Parathyroid adenoma (tissue), 2 donors: ENCODE measurements around the gene HJV.

Source experiments
- H2AFZ ChIP-seq: fragments of 300-600 bp; sonication (generic); one replicate; pipeline ENCODE4 v1.7.0; 2017; ENCODE audit warnings: antibody characterized with exemption, mild to moderate bottlenecking
- H3K27ac ChIP-seq: fragments of 300-600 bp; sonication (generic); one replicate; pipeline ENCODE4 v1.7.0; 2017
- H3K27me3 ChIP-seq: fragments of 300-600 bp; sonication (generic); one replicate; pipeline ENCODE4 v1.7.0; 2017; ENCODE audit warnings: low read length; ENCODE audit not compliant: control insufficient read depth, insufficient read depth
- H3K36me3 ChIP-seq: fragments of 300-600 bp; sonication (generic); one replicate; pipeline ENCODE4 v1.7.0; 2017; ENCODE audit warnings: low read length; ENCODE audit not compliant: control insufficient read depth, insufficient read depth
- H3K4me1 ChIP-seq: fragments of 300-600 bp; sonication (generic); one replicate; pipeline ENCODE4 v1.7.0; 2017; ENCODE audit warnings: control low read depth
- H3K4me2 ChIP-seq: fragments of 300-600 bp; sonication (generic); one replicate; pipeline ENCODE4 v1.7.0; 2017; ENCODE audit warnings: low read length
- H3K4me3 ChIP-seq: fragments of 300-600 bp; sonication (generic); one replicate; pipeline ENCODE4 v1.7.0; 2017; ENCODE audit warnings: low read depth, low read length
- H3K79me2 ChIP-seq: fragments of 300-600 bp; sonication (generic); one replicate; pipeline ENCODE4 v1.7.0; 2017; ENCODE audit warnings: control low read depth
- H3K9ac ChIP-seq: fragments of 300-600 bp; sonication (generic); one replicate; pipeline ENCODE4 v1.7.0; 2017; ENCODE audit warnings: mild to moderate bottlenecking
- H3K9me3 ChIP-seq: fragments of 300-600 bp; sonication (generic); one replicate; pipeline ENCODE4 v1.7.0; 2017; ENCODE audit warnings: low read length; ENCODE audit not compliant: control insufficient read depth
- CTCF ChIP-seq: fragments of 300-600 bp; sonication (generic); IDR thresholded peaks from one replicate; pipeline ENCODE4 v1.7.0; 2017; ENCODE audit warnings: antibody characterized with exemption, mild to moderate bottlenecking
- donor health status: primary hyperparathyroidism.

HJV gene

GRCh38 chr1:145997718-145998023 is 23.9 kb downstream of the HJV start:
- Histone ChIP-seq H3K79me2 (peaks cover 34% of the 10 kb centered on the region), H3K27ac (peak overlapping the region; percentile 100), H3K27me3 (no peaks in the 10 kb centered on the region), H3K36me3 (peaks cover 36% of the 10 kb centered on the region), H2AFZ (peak overlapping the region; percentile 11), H3K9ac (no peak overlapping the region), H3K4me1 (peaks cover 12% of the 10 kb centered on the region), H3K9me3 (peaks cover 9% of the 10 kb centered on the region), H3K4me3 (peak overlapping the region; percentile 100), H3K4me2 (peak overlapping the region; percentile 96)
- TF ChIP-seq CTCF, result no peak

GRCh38 chr1:145997016-145997717 is 24.4 kb downstream of the HJV start:
- no peak for TF ChIP-seq CTCF
- H3K4me3 ChIP-seq, result peak overlapping the region; percentile 100

GRCh38 chr1:145996433-145997015 is 25.0 kb downstream of the HJV start, which contains the start of gene TXNIP:
TSS of gene TXNIP (minus strand) at chr1:145996579. CDS start at chr1:145996266, 313 bp downstream.
- Histone ChIP-seq H3K4me2 (peak within 1 kb of the TSS; percentile 96), H3K27ac (peak within 1 kb of the TSS; percentile 100), H3K9me3 (peaks cover 9% of the 10 kb centered on the region), H3K79me2 (peaks cover 34% of the 10 kb centered on the region), H3K27me3 (no peaks in the 10 kb centered on the region), H2AFZ (peak within 1 kb of the TSS; percentile 34), H3K9ac (peak within 1 kb of the TSS; percentile 99), H3K4me1 (peaks cover 12% of the 10 kb centered on the region), H3K36me3 (peaks cover 45% of the 10 kb centered on the region), H3K4me3 (peak within 1 kb of the TSS; percentile 100)
- no peak for TF ChIP-seq CTCF

More at GRCh38 chr1:145997016-145997717, 24.4 kb downstream of the HJV start:
- Histone ChIP-seq H3K4me1 (peaks cover 12% of the 10 kb centered on the region), H3K27ac (peak overlapping the region; percentile 100), H3K9ac (peak overlapping the region; percentile 25), H3K9me3 (peaks cover 9% of the 10 kb centered on the region), H3K27me3 (no peaks in the 10 kb centered on the region), H3K79me2 (peaks cover 34% of the 10 kb centered on the region), H3K36me3 (peaks cover 41% of the 10 kb centered on the region), H3K4me2 (peak overlapping the region; percentile 96), H2AFZ (peak overlapping the region; percentile 34)

- H2AFZ ChIP-seq, result no peak overlapping the region
- peak overlapping the region; percentile 99 for H3K9ac ChIP-seq
- TF ChIP-seq CTCF, result no peak
- peaks cover 34% of the 10 kb centered on the region for H3K79me2 ChIP-seq
- peak overlapping the region; percentile 72 for H3K4me2 ChIP-seq
- H3K4me1 ChIP-seq, result peaks cover 10% of the 10 kb centered on the region
- H3K27me3 ChIP-seq, result no peaks in the 10 kb centered on the region
- H3K9me3 ChIP-seq, result peaks cover 9% of the 10 kb centered on the region
- H3K27ac ChIP-seq, result peak overlapping the region; percentile 100
- peaks cover 45% of the 10 kb centered on the region for H3K36me3 ChIP-seq
- peak overlapping the region; percentile 100 for H3K4me3 ChIP-seq
Observed at GRCh38 chr1:145995964-145996432, 25.5 kb downstream of the HJV start.
